NCI-H2081 treated with DMSO at 0.1 percent for 48 hours (cell line): ENCODE data around the gene TTYH2.

Experiments used
- DNase-seq: peaks from one replicate; lab custom pipeline; 2025; lab: John Stamatoyannopoulos, UW

The TTYH2 gene

GRCh38 chr17:74292495-74292894, 79.1 kb downstream of the TTYH2 start:
- no peak for DNase-seq

DNA sequence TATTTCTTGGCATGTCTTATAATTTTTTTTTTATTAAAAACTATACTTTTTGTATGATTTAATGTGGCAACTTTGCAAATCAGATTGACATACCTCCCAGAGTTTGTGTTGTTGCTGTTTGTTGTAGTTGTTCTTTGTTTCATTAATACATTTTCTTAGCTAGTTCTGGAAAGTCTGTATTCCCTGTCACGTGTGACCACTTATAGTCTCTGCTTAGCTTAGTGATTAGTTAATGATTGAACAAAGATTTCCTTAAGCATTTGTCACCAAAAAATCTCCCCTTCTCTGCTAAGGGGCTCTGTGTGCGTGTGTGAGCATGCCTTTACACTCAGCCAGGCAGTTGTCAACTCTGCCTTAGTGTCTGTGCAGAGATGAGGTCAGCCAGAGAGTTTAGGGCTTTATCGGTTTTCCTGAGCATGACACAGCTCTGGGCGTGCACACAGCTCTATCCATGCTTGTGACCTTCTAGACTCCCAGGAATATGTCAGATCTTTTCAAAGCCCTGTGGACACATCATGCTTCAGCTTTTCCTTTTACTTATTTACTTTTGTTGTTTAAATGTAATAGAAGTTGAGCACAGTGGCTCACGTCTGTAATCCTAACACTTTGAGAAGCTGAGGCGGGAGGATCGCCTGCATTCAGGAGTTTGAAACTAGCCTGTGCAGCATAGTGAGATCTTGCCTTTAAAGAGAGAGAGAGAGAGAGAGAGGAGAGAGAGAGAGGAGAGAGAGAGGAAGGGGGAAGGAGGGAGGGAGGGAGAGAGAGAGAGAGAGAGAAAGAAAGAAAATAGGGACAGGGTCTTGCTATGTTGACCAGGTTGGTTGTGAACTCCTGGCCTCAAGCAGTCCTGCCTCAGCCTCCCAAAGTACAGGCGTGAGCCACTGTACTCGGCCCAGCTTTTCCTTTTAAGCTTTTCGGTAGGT, 82.5 kb downstream of the TTYH2 start:
- no peak for DNase-seq

- DNase-seq = no peak
These were observed 83.2 kb downstream of the TTYH2 start for GRCh38 chr17:74296548-74296936.

GRCh38 chr17:74297941-74298340, 84.6 kb downstream of the TTYH2 start:
- DNase-seq = no peak

GRCh38 chr17:74298778-74299177, 85.4 kb downstream of the TTYH2 start:
- no peak for DNase-seq

DNA sequence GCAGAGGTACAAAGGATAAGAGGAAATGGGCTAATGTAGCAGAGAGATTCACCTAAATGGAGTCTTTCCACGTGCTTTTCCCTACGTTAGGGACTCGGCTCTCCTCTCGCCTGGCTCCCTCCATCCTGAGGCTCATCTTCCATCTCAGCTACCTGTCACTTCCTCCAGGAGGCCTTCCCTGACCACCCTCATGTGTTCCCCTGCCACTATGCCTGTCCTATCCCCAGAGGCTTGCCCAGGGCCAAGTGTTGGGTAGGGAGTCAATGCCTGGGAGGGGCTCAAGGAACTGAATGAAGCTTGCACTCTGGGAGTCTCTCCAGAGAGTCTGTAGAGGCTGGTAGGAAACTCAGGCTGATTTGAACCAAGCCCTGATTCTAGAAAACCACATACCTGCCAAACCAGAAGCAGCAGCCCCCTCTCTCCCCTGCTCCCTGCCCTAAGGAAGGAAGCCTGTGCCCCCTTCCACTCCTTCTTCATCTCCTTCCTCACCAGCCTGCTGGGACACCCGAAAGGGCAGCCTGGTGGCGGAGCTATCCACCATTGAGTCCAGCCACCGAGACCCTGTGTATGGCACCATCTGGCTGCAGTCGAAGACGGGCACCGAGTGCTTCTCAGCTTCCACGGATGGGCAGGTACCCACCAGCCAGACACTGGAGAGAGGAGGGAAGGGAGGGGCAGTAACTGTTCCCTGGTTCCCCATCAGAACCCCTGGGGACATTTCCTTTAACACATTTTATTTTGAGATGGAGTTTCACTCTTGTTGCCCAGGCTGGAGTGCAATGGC, 86.0 kb downstream of the TTYH2 start:
- DNase-seq = no peak

DNA sequence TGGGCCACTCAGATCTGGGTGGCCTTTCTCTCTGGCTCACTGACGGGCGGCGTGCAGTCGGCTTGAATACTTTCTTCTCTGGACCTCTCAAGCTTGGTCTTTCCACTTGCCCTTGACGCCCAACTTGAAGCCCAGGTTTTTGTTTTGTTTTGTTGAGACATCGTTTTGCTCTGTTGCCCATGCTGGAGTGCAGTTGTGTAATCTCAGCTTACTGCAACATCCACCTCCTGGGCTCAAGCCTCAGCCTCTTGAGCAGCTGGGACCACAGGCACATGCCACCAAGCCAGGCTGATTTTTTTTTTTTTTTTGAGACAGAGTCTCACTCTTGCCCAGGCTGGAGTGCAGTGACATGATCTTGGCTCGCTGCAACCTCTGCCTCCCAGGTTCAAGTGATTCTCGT, 89.9 kb downstream of the TTYH2 start:
- DNase-seq = no peak

DNA sequence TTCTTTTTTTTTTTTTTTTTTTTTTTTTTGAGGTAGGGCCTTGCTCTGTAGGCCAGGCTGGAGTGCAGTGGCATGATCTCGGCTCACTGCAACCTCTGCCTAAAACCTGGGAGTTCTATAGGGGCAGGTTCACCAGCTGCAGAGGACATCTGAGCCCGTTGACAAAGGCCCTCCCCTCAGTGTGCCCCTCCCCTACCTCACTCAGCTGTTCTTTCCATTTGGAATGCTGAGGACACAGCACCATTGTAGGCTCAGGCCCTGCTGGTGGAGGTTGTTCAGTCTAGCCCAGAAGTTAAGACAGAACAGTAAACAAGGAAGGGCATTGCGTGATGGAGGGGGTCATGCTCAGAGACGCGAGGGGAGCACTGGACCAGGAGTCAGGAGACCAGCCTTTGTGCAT, 90.8 kb downstream of the TTYH2 start:
- no peak for DNase-seq

DNA sequence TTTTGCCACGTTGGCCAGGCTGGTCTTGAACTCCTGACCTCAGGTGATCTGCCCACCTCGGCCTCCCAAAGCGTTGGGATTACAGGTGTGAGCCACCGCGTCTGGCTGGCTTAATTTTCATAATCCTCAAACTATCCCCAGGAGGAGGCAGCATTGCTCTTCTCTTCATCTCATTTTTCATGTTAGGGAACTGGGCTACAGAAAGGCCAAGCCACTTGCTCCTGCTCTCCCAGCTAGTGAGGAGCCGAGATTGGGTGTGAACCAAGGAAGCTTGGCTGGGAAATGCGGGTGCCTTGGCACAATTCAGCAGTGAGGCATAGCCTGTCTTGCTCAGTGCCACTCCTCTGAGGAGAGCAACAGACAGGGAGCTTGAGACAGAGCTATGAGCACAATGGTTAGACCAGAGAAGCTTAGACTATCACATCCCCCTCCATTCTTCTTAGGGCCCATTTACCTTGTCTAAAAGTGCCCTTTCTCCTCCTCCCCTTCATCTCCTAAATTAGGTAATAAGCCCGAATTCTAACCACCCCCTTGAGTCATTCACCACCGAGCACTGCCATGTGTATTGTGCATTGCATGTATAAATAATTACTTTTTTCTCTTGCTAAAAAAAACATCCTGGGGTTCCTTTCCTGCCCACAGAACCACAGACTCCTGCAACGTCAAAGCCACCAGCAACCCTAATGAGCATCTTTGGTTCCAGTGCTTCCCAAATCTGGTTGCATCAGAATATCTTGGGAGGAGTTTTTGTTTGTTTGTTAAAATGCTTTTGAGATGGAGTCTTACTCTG, 92.7 kb downstream of the TTYH2 start:
- no peak for DNase-seq

GRCh38 chr17:74307984-74308773, 94.8 kb downstream of the TTYH2 start:
- DNase-seq = no peak

DNA sequence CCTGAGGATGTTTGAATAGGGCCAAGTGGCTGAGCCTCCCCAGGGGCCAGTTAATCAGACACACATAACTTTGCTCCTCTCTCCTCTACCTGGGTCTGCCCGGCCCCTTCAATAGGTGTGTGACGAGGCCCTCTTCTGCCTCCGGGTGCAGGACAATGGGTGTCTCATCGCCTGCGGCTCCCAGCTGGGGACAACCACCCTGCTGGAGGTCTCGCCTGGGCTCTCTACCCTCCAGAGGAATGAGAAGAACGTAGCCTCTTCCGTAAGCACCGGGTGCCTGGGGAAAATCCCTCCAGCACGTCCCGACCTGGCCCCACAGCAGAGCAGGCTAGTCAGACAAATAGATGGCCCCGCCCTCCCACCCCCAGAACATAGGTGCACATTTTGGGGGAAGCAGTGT, 96.5 kb downstream of the TTYH2 start:
- DNase-seq = no peak
